GM18498 (cell line): ENCODE measurements around the gene GREM1.

Experiments
- ATAC-seq: cut with Tn5 transposase; IDR thresholded peaks from one replicate; pipeline ENCODE4 v1.9.1; 2021; ENCODE audit warnings: mild to moderate bottlenecking, moderate library complexity; ENCODE audit not compliant: unreplicated experiment

The GREM1 gene

DNA sequence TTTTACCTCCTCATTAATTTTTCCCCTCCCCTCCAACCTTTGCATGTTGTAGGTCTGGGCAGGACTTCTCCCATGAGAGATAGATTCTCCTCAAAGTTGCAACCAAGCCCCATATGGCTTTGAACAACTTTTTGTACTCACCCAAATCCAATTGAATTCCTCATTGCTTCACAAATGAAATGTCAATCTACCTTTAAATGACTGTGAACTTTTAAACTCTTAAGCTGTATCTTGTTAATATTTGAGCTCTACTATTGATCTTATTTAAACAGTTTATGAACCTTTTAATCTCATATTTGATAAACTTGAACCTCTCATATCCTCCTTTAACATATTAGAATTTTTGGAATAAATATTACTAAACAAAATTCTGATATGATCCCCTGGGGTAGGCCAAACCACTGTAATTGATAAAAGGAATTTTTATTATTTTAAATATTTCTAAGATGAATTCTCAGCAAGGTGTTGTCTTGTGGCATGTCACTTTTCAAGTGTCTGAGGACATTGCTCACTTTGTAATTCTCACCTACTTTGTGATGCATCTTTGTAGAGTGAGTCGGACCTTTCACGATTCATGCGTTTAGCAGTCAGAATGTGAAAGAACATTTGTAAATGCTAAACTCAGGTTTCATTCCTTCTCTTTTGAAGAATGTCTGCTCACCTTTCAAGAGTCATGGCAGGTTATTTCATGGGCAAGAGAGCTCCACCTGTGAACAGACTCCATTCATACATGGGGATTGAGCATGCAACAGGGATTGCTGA, 23.4 kb upstream of the GREM1 start:
- no peak for ATAC-seq

DNA sequence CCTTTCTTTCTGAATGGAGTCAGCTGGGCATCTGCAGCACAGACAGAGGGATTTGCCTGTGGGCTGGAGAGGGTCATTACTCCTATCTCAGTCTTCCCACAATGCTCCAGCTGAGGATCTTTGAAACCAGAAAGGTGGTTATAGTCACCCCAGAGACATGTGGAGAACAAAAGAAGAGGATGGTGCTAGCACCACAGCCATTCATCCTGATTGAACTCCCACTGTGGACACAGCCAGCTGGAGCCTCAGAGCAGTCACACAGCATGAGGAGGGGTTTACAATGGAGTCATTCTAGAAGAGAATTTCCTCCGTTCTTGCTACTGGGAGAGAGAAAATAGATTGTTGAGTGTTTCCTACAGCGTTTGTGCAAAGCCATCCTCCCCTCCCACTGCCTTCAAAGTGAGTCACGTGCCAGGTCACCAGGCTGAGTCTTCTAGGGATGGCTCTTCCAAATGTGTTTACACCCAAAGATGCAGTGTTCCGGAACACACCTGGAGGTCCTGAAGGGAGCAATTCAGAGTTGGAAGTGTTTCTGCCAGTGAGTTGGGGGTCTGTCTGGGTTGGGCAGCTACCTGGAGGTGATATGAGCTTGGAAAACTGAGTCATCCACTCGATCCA, 18.9 kb upstream of the GREM1 start:
- no peak for ATAC-seq

DNA sequence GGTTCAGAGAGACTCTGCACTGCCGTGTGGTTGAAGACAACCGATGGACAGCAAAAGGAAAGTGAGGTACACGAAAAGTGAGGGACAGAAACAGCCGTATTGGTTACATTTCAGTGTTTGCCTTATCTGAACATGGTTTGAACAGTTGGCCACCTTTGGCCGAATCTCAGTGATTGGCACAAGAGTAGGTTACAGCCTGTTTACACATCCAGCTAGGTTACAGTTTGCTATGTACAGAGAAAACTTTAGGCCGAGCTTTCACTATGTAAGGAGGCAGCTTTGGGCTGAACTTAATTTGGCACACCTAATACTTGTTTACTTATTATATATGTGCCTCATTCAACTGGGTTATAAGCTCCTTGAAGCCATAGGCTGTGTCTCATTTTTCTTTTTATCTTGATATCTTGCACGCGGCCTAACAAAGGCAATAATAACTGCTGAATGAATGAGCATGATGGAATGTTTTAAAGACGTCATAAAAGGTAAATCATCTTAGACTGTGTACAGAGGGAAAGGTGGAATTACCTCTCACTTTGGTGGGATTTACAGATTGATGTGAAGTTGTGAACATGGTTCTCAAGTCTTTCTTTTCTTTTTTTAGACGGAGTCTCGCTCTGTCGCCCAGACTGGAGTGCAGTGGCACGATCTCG, 17.2 kb upstream of the GREM1 start:
- no peak for ATAC-seq

DNA sequence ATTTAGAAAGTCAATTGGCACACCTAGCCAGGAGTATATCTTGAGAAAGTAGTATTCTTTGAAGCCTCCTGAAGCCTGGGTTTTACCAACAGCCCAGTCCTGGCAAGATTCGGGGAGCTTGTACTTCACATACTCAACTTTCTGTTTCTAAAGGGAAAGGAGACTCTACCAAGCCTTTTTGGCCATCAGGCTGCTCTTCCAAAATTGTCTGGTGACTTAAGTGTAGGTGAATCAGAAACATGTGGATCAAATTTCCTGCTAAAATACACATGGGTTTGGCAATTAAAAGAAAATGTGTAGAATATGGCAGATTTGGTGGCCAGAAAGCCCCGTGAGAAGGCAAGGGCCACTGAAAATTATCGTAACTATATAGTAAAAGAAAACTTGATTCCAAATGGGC, 15.9 kb upstream of the GREM1 start:
- no peak for ATAC-seq

DNA sequence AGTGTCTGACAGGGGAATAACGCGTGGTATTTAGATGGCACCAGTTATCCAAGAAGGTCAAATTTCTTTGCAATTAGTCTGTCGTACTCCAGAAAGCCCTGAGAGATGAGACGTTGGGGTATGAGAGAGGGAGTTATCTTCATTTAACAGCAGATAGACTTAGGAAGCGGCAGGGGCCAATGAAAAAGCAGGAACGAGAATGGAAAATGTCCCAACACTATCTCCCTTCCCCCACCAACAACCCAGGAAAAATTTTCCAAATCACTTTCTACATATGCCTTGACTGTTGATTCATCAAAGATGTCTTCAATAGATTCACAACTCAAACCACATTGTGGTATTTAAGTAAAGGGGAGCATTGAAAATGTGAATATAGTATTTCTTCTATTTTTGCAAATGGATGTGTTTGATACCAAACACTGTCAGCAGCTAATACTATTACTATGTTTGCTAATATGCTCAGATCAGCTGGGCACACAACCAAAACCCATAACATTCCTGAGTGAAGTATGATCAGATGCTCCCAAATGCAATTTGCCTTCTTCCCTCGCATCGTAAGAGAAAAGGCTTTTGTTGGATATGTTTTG, 13.3 kb upstream of the GREM1 start:
- ATAC-seq, result no peak

DNA sequence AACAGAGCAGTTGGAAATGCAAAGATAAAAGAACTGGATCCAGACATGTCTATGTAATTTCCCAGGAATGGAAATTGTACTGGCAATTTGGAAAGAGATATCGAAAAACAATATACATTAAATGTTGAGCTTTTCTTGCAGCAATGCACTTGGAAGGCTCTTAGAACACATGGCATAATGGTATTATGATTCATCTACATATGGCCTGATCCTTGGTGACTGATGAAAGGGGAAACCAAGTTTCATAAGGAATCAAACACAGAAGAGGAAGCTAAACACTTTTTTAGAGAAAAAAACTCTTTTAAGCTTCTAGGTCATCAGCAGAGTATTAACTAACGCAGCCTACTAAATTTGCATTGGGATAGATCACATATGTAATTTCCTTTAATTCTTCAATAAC, 12.4 kb upstream of the GREM1 start:
- ATAC-seq, result no peak

DNA sequence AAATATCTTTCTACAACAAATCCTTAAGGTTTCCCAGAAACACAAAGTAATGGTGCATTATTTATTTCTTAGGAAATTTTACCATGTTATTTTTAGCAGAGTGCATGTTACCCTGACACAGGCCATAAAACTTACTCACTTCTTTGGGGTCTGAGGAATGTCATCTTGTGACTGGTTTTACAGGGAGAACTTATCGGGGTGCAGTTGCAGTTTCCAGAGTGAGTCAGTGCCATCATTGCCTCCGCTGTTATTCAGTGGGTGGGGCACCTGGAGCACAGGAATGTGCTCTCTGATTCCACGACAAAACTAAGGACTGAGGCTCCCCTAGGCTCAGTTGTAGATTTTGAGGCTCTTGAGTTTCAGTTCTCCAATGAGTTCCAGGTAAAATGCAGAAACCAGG, 11.1 kb upstream of the GREM1 start:
- ATAC-seq, result no peak

DNA sequence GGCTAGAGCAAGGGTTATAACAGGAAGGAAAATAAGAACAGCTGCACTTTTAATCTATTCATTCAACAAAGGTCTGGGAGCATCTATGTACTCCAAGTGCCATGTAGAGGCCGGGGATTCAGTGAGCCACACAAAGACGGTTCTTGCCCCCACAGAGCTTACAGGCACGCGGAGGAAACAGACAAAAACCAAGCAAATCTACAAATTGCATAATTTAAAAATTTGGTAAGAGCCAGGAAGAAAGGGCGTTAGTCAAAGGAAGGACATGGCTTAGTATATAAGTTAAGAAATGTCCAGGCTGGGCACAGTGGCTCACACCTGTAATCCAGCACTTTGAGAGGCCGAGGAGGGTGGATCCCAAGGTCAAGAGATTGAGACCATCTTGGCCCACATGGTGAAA, 10.4 kb upstream of the GREM1 start:
- no peak for ATAC-seq

DNA sequence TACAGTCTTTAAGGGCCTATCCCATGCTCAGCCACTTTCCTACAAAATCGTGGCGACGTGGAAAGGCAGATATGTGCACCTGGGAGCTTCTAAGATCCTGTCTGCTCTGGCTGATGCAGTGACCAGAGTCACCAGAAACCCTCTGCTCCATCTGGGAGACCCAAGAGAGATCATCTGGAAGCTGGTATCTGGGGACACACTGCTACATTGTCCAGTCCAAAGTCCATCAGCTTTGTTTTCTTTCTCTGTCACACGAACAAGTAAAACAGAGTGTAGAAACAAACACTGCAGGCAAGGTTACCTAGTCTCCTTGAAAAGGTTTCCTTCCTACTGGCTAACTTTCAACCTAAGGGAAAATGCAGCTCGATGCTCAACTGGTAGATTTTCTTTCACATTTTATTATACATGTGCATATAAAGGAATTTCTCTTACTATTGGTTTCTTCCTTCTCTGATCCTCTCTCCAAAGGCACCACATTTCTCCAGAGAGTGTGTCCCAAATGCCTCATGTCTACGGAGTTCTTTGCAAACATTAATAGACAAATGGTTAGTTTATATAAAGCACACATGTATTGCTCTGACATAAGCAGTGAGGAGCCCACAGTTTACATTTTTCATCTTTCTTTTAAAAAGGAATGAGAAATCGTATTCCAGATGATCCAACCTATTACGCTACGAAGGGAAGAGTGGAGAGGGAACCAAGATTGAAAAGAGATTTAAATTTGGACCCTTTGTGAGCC, 8.3 kb upstream of the GREM1 start:
- no peak for ATAC-seq

DNA sequence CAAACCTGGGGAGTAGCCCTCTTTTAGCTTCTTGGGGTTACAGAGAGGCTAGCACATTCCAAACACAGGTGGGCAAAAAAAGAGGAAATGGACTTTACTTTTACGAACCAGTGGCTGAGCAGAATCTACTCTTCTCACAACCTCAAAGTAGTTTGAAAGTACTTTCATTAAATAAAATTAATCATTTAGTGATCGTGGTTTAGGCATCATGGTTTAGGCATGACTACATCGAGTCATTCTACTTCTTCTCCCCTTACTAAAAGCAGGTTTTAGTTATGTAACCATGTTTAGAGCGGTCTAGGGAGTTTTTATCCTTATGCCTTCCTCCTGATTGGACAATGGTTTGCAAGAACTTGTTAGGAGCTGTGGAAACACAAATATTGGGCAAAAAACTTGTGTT, 2.5 kb upstream of the GREM1 start:
- peak; percentile 52 for ATAC-seq

DNA sequence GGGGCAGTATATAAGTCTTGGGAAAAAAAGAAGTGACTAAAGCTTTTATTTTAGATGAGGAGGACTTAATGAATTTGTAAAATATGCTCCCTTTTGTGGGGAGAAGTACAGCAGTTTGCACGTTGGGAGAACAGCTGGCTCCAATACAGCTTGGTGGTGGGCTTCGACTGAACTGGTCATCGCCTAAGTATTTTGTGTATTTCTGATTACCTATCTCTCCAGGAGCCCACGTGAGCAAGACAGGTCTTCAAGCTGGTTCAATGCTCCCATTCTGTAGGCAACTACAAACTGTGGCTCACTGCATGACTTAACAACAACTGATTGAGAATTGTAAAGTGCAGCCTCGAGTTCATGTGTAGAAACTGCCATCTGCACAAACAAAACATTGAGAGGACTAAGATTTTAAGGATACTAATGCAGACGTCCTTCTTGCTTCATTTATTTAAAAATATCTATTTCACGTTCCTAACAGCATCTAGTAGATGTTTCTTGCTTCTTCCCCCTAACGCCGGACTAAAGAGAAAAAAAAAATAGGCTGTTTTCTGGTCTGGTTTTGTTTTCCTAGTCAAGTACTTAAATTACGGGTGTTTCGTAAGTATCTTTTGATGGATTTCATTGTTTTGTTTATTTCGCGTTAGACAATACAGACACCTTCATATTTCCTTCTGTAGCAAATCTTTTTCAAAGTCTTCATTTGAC, 1.4 kb upstream of the GREM1 start:
- ATAC-seq, result no peak

DNA sequence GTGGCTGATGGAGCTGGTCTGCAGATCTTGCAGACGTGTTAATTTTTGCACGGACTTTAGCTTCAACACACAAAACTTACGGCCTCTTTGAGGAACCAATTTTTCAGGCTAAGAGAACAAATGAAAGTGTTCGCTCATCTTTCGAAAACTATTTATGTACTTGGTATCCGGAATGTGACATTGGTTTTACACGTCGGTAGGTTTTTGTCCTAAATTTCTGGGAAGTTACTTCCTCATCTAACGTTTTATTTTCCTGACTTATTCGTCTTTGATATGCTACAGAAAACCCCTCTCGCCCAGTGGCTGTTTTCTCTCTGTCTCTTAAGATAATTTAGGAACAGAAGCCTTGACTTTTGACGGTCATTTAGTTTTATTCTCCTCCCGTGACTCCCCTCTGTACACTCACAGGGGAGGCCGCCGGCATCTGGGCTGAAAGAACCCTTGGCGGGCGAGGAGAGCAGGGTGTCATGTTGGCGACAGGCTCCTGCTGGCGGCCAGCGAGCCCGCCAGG, 834 bp upstream of the GREM1 start:
- no peak for ATAC-seq

DNA sequence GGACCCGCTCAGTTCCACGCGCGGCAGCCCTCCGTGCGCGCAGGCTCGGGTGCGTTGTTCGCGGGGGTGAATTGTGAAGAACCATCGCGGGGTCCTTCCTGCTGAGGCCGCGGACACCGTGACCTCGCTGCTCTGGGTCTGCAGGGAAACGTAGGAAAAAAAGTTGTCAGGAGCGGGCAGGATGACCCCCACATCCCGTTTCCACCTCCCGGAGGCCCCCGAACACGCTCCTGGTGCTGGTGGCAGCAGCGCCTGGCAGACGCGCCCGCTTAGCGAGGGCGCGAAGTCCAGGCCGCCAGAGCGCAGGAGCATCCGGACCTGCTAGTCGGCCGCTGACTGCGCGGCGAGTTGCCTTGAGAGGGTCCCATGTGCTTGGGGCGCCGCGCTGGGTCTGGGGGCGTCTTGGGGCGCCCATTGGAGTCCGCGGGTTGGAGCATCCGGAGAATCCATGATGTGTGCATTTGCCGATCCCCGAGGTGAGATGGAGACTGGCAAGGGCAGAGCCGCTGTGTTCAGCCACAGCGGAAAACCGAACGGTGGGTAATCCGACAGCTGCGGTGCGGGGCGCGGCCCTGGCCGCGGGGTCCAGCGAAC, 520 bp downstream of the GREM1 start:
- ATAC-seq, result no peak

DNA sequence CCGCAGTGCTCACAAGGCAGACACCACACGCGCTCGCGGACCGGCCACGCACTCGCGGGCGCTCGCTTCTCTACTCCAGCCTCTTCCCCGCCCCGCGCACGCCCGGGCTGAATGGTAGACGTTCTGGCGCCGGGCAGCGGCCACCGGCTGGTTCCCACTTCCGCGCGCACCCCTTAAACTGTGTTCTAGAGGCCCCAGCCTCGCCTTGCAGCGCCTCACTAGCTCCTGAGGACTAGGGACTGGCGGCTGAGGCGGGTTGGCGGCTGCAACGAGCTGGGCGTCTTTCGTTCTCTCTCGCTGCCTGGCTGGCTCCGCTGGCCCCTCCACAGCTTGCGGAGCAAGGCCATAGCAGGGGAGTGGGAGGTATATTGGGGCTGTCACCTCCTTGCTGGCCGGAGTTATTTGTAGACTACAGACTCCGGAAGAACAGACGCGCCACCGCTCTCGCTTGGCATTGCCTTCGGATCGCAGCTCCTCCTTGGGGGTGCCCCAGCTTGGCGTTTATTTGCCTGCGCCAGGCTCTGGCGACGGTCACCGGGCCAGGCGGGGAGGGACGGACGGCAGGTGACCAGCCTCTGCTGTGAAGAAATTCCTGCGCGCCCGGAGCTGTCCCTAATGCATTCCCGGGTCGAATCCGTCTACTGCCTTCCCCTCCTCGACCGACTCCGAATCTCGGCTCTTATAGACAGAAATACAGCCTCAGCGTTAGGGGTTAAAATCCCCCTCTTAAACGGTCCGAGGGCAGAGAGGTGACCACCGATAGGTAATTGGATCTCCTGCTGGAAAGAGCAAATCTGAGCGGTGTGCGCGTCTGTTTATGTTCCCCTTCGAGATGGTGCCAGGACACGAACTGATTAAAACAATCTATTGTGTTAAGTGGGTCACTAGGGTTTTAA, 1.3 kb downstream of the GREM1 start:
- ATAC-seq, result no peak

DNA sequence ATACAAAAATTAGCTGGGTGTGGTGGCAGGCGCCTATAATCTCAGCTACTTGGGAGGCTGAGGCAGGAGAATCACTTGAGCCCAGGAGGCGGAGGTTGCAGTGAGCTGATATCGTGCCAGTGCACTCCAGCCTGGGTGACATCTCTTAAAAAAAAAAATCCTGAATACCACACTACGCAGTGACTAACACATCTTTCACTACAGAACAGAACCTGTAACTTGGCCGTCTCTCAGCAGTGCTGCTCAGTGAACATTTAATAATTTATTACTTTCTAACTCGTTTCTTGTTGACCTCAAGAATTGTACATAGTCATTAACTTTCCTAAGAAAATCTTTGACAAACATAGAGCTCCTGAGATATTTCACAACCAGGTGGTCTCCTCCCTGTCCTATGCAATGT, 3.8 kb downstream of the GREM1 start:
- ATAC-seq, result no peak

DNA sequence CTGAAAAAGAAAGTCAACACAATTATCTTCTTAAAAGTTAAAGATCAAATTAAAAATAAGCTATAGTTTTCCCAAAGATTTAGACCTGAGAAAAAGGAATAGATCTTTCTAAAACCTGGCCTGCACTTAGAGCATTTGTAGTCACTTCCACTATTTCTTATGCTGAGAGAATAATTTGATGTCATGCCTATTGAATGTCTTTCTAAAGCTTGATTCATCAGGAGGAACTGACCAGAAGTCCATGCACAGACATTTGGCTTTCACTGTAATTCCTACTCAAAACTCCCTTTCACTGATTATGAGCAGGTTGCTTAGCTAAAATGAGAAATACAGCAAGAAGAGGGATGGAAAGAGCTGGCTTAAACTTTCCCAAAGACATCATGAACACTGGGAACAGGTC, 4.3 kb downstream of the GREM1 start:
- no peak for ATAC-seq

DNA sequence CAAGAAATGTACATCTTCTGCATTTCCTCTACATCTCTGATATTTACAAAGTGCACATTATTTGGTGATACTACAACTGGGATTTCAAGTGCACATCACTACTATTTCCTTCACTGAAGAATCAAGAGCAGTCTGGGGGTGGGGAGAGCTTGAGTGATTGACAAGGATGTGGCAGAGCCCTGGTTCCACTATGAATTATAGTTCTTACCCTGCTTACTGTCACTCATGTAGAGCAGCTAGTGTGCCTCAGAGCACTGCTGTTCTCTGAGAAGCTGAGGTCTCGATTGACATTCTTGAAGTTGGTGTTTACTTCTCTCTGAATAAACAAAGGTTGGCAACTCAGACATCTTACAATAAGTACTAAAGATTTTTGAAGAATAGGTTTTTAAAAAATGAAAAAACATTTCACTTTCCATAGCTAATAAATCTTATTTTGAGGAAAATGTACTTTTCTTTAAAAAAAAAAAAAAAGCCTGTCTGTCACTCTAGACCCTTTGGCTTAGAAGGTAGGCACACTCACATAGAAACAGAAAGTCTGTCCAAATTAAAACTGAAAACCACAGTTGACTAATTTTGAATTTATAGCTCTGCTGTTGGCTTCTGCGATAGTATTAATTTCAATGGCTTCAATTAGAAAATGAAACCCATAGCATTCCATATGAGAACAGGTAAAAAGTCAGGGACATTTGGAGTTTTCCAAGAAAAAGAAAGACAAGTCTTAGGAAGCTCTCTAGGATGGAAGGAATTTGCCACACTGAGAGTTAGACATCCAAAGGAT, 5.6 kb downstream of the GREM1 start:
- ATAC-seq, result peak; percentile 93

DNA sequence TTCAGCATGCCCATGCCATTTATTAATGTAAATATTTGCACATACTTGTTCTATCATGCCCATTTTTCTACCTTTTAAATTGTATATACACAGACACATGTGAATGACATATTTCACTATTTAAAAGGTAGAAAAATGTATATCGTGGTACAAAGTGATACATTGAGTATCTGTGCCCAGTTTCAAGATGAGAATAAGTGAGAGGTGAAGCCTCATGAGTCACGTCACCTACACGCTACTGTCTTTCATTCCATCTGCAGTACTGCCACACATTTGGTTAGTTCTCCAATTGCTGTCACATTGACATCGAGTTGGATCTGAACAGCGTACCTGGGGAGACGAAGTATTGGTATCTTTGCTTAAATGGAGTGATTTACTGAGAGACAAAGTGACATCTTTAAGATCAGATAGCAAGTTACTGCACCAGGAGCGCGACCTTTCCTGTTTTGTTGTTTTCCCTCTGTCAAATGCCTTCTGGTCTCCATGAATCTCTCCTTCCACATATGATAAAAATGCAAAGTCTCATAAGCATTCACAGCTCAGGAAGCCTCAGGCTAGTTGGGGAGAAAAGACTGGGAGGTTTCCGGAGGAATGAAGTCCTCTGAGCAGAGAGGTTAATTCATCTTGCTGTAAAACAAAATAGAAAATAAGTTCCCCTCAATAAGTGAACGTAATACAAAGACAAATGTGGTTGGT, 12.0 kb downstream of the GREM1 start:
- ATAC-seq, result no peak
